ENCODE measurements around the gene AKAP9.
"Not testable (repeated sequence)": the region's sequence is repeated elsewhere in the genome, so short reads cannot be mapped to it uniquely, and the experiment has no call there.

The AKAP9 gene

GRCh38 chr7:92137557-92137956, 196.9 kb downstream of the AKAP9 start:
- no peak for DNase-seq

- no peak for DNase-seq
These were observed 200.5 kb downstream of the AKAP9 start for GRCh38 chr7:92141161-92141560.

- DNase-seq: not testable (repeated sequence)
These were observed 202.1 kb downstream of the AKAP9 start for GRCh38 chr7:92142791-92143190.

- not testable (repeated sequence) for DNase-seq
These were observed 202.7 kb downstream of the AKAP9 start for GRCh38 chr7:92143192-92143880.

GRCh38 chr7:92149736-92150239, 209.1 kb downstream of the AKAP9 start:
- no peak for DNase-seq

- no peak for DNase-seq
These were observed 209.9 kb downstream of the AKAP9 start for GRCh38 chr7:92150450-92151017.

GRCh38 chr7:92155108-92155739, 214.6 kb downstream of the AKAP9 start:
- DNase-seq: no peak

- DNase-seq: no peak
These were observed 216.3 kb downstream of the AKAP9 start for GRCh38 chr7:92156990-92157389.

- no peak for DNase-seq
These were observed 218.3 kb downstream of the AKAP9 start for GRCh38 chr7:92158660-92159575.
